Ovary (tissue), 3 donors: ENCODE results near the gene SGPP1.

ENCODE experiments used
- CTCF ChIP-seq, 3 donors: fragments of 450-650 bp in 2 of 3; fragments of 200-600 bp in 1 of 3; IDR thresholded peaks; one replicate each; pipeline versions ENCODE4 v1.5.1 to v1.8.0; 2016 to 2022; ENCODE audit warnings: antibody characterized with exemption in 3 of 3, mild to moderate bottlenecking in 1 of 3
- POLR2A ChIP-seq: fragments of 450-650 bp; IDR thresholded peaks from one replicate; pipeline ENCODE4 v1.6.1; 2017; ENCODE audit warnings: antibody characterized with exemption, mild to moderate bottlenecking, moderate library complexity
- donor health status: DM: no; HTN: no; CAD: no.

GRCh38 chr14:63673886-63674497 lies 53.9 kb downstream of the SGPP1 start:
- TF ChIP-seq POLR2A (no peak), CTCF (IDR thresholded peaks at IDR 0.05) (no peak)
